H1 (cell line): Measurements from ENCODE around the gene MIDN. TPM values are rescaled to one million over a fixed set of nuclear protein-coding genes. Genes with fewer than 3 reads are reported as not detected.

Source experiments
- CTCF ChIP-seq, 3 experiments: IDR thresholded peaks; 1 replicate in 2 of 3; 2 replicates in 1 of 3; pipeline versions ENCODE4 v1.5.1 to v1.6.1; 2011; ENCODE audit warnings: low read length in 3 of 3, mild to moderate bottlenecking in 3 of 3, inconsistent platforms in 2 of 3, low read depth in 1 of 3, moderate library complexity in 1 of 3; ENCODE audit not compliant: insufficient read depth in 1 of 3; ENCODE audit errors: control extremely low read depth in 1 of 3
- NANOG ChIP-seq: IDR thresholded peaks from 2 replicates; pipeline ENCODE4 v1.6.1; 2011; ENCODE audit warnings: low read length, low read depth, mild to moderate bottlenecking, inconsistent platforms; ENCODE audit not compliant: insufficient read depth, poor library complexity, severe bottlenecking
- polyA plus RNA-seq, 7 experiments: library from polyadenylated mRNA; depleted of rRNA in 3 of 7; stranded (reverse) in 5 of 7; unstranded in 2 of 7; fragments of >200 nt in 5 of 7; fragments of 200-250 nt in 2 of 7; gene quantifications; 1 replicate in 5 of 7; 2 replicates in 1 of 7; 4 replicates in 1 of 7; pipeline versions ENCODE4 v1.2.1 to v1.2.3, GENCODE V29; 2011 to 2013; ENCODE audit warnings: missing spikeins in 2 of 7, mixed read lengths in 2 of 7
- total RNA-seq: library from RNA; stranded (reverse); fragmentation: NEBNext Ultra II Directional; extraction: Animal tissue kit (Norgen Biotek cat#: 25700); gene quantifications from 2 replicates; pipeline ENCODE4 v1.2.1, GENCODE V29; 2021

Gene MIDN
- total and polyA plus RNA-seq, 2 of the 8 experiments (the other 6 are each of a cell fraction or from before 2014, with no cell fraction given): 39.8 to 159 TPM

GRCh38 chr19:1263188-1263587 lies 14.8 kb downstream of the MIDN start (continued):
- TF ChIP-seq NANOG: no peak
- no peak for TF ChIP-seq CTCF (IDR thresholded peaks at IDR 0.05; ENCODE audit: control extremely low read depth in 1 of 3, insufficient read depth in 1 of 3, low read depth in 1 of 3, low read length in 3 of 3)
